Measurements from ENCODE around the gene KCNIP2. TPM values are rescaled to one million over a fixed set of nuclear protein-coding genes. Genes with fewer than 3 reads are reported as not detected.

The KCNIP2 gene
- total RNA-seq, 4 donors from 2014 or later = 1.1 to 5.2 (median 2.2) TPM

- 85 to 100% methylated on average over 1 to 6 of the region's 6 CpGs for WGBS, 2 donors (ENCODE audit: low coverage in 1 of 2)
- intact Hi-C loops (cut with DNase I; ENCODE audit: low total_unique reads) = no loop called here
- no peak for DNase-seq
- Histone ChIP-seq H3K36me3 (no peaks in the 10 kb centered on the region), H3K9me3 (no peaks in the 10 kb centered on the region), H3K27me3 (no peaks in the 10 kb centered on the region), H3K4me3 (no peak overlapping the region), H3K4me1 (peaks cover 20 to 28% (median 24%) of the 10 kb centered on the region in 4 donors), H3K27ac (no peak overlapping the region)
- no peak for TF ChIP-seq POLR2AphosphoS5 (IDR thresholded peaks at IDR 0.05)
- in situ Hi-C loops (cut with MboI; ENCODE audit: low pct_ligation_motif_present in 1 of 4, low pct_unique_long_range_greater_than_20kb in 1 of 4, low sequenced_read_pairs in 3 of 4) = loop anchor here in 1 of 4 donors (10.0 kb wide), 1 partner anchor 176 kb away; no protein-coding TSS in a partner anchor
These were observed 5.1 kb downstream of the KCNIP2 start for GRCh38 chr10:101838416-101838970.

- intact Hi-C loops (cut with DNase I; ENCODE audit: low total_unique reads) = no loop called here
- Histone ChIP-seq H3K4me1 (peaks cover 20 to 27% (median 23%) of the 10 kb centered on the region in 4 donors), H3K27me3 (no peaks in the 10 kb centered on the region), H3K27ac (no peak overlapping the region), H3K4me3 (no peak overlapping the region), H3K36me3 (no peaks in the 10 kb centered on the region), H3K9me3 (no peaks in the 10 kb centered on the region)
- 64% methylated on average over 2 of the region's 2 CpGs; no CpG with 5 or more reads in 1 of the 2 donors for WGBS, 2 donors (ENCODE audit: low coverage in 1 of 2)
- TF ChIP-seq POLR2AphosphoS5 (IDR thresholded peaks at IDR 0.05) = no peak
- TF ChIP-seq POLR2A (IDR thresholded peaks at IDR 0.05) = no peak
- no peak for TF ChIP-seq EP300 (IDR thresholded peaks at IDR 0.05; ENCODE audit: low read depth)
- no peak for TF ChIP-seq CTCF (IDR thresholded peaks at IDR 0.05)
- DNase-seq = no peak
- in situ Hi-C loops (cut with MboI; ENCODE audit: low pct_ligation_motif_present in 1 of 4, low pct_unique_long_range_greater_than_20kb in 1 of 4, low sequenced_read_pairs in 3 of 4) = loop anchor here in 1 of 4 donors (10.0 kb wide), 1 partner anchor 177 kb away; no protein-coding TSS in a partner anchor
These were observed 5.9 kb downstream of the KCNIP2 start for GRCh38 chr10:101837748-101838147.

DNA sequence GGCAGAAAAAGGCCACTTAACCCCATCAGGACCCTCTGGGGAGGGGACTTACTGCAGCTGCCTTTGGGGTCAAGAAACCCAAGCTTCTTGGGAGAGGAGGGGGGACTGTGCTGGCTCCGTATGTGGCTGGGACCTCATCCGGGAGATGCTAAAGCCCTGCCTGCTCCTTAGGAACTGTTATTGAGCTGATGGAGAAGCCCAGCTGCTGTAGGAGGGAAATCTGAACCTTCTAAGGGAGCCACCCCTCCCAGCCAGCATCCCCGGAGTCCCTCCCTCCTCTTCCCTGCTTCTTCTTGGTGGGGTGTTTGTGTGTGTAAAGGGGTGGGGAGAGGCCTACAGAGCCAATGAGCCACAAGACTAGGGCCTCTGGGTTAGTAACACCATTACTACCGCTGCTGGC is 8.2 kb downstream of the KCNIP2 start:
- peaks cover 13 to 20% (median 17%) of the 10 kb centered on the region in 4 donors for H3K4me1 ChIP-seq
- no peak overlapping the region for H3K4me3 ChIP-seq
- 81% methylated on average over 4 of the region's 4 CpGs; no CpG with 5 or more reads in 1 of the 2 donors for WGBS, 2 donors (ENCODE audit: low coverage in 1 of 2)
- no peaks in the 10 kb centered on the region for H3K27me3 ChIP-seq
- H3K27ac ChIP-seq = no peak overlapping the region
- in situ Hi-C loops (cut with MboI; ENCODE audit: low pct_ligation_motif_present in 1 of 4, low pct_unique_long_range_greater_than_20kb in 1 of 4, low sequenced_read_pairs in 3 of 4) (loop anchor here in 1 of 4 donors (10.0 kb wide), 1 partner anchor 179 kb away; no protein-coding TSS in a partner anchor), intact Hi-C loops (cut with DNase I; ENCODE audit: low total_unique reads) (no loop called here)
- H3K36me3 ChIP-seq = no peaks in the 10 kb centered on the region
- H3K9me3 ChIP-seq = no peaks in the 10 kb centered on the region
- DNase-seq = no peak
- TF ChIP-seq CTCF (IDR thresholded peaks at IDR 0.05) (no peak), POLR2A (IDR thresholded peaks at IDR 0.05) (no peak), POLR2AphosphoS5 (IDR thresholded peaks at IDR 0.05) (no peak), EP300 (IDR thresholded peaks at IDR 0.05; ENCODE audit: low read depth) (no peak)

- no peak overlapping the region for H3K4me3 ChIP-seq
- no peak for TF ChIP-seq EP300 (IDR thresholded peaks at IDR 0.05; ENCODE audit: low read depth)
- no peak for TF ChIP-seq POLR2A (IDR thresholded peaks at IDR 0.05)
- no peak for TF ChIP-seq POLR2AphosphoS5 (IDR thresholded peaks at IDR 0.05)
- TF ChIP-seq CTCF (IDR thresholded peaks at IDR 0.05) = no peak
- H3K36me3 ChIP-seq = no peaks in the 10 kb centered on the region
- WGBS, 2 donors (ENCODE audit: low coverage in 1 of 2) = 79% methylated on average over 8 of the region's 8 CpGs; no CpG with 5 or more reads in 1 of the 2 donors
- in situ Hi-C loops (cut with MboI; ENCODE audit: low pct_ligation_motif_present in 1 of 4, low pct_unique_long_range_greater_than_20kb in 1 of 4, low sequenced_read_pairs in 3 of 4) = loop anchor here in 1 of 4 donors (10.0 kb wide), 1 partner anchor 180 kb away; no protein-coding TSS in a partner anchor
- intact Hi-C loops (cut with DNase I; ENCODE audit: low total_unique reads) = no loop called here
- peak; percentile 28 for DNase-seq
- H3K9me3 ChIP-seq = no peaks in the 10 kb centered on the region
- peaks cover 4 to 17% (median 10%) of the 10 kb centered on the region in 4 donors for H3K4me1 ChIP-seq
- H3K27me3 ChIP-seq = no peaks in the 10 kb centered on the region
- no peak overlapping the region for H3K27ac ChIP-seq
These were observed 9.3 kb downstream of the KCNIP2 start for GRCh38 chr10:101834341-101834740.
